ENCODE measurements around the gene AGL. TPM values are rescaled to one million over a fixed set of nuclear protein-coding genes. Genes with fewer than 3 reads are reported as not detected.

Gene AGL
- total RNA-seq (10 to 100 TPM; 19.0 to 20.5 TPM), polyA plus RNA-seq (10 to 100 TPM in 1 of 2 donors, 1 to 10 TPM in 1; 9.0 to 11.1 TPM)

GRCh38 chr1:99849744-99850458 is at the start of gene AGL:
AGL (plus strand) TSS chr1:99850361; CDS start chr1:99851043, 682 bp downstream.
- ChIA-PET POLR2A (ENCODE audit: partially characterized antibody) (interaction anchor here (1.0 to 2.0 kb wide), 6 partner anchors 9 to 400 kb away, joined by 3 to 16 read pairs (median 5); partner anchors contain the start of genes DBT and SLC35A3), CTCF (ENCODE audit: partially characterized antibody) (interaction anchor here (2.0 kb wide), 1 partner anchor 1019 kb away, joined by 6 read pairs; no protein-coding TSS in a partner anchor)
- intact Hi-C loops (cut with micrococcal nuclease) = loop anchor here (2.0 to 5.0 kb wide), 4 partner anchors 121 to 502 kb away; partner anchors contain the start of genes CDC14A, SASS6 and TRMT13
- Mint-ChIP-seq H3K27ac (peak within 1 kb of the TSS; percentile 87 to 97 (median 95)), H3K36me3 (peaks cover 12 to 13% of the 10 kb centered on the region in 2 donors), H3K9me3 (no peaks in the 10 kb centered on the region), H3K27me3 (no peaks in the 10 kb centered on the region), H3K4me1 (peaks cover 21 to 34% (median 26%) of the 10 kb centered on the region in 4 donors), H3K4me3 (peak within 1 kb of the TSS; percentile 97 to 99 (median 98))
- Histone ChIP-seq H3K36me3 (ENCODE audit: insufficient read depth, low read length) (no peaks in the 10 kb centered on the region), H3K4me3 (ENCODE audit: low read length in 2 of 2) (peak within 1 kb of the TSS; percentile 61 to 92), H3K27ac (ENCODE audit: low read depth, low read length) (peak within 1 kb of the TSS; percentile 61), H3K9me3 (ENCODE audit: control insufficient read depth in 1 of 2, low read length in 2 of 2) (no peaks in the 10 kb centered on the region), H3K4me1 (ENCODE audit: insufficient read depth, low read length) (peaks cover 18% of the 10 kb centered on the region), H3K27me3 (ENCODE audit: insufficient read depth, low read length) (no peaks in the 10 kb centered on the region)
- peak; percentile 87 to 89 (median 88) for DNase-seq

GRCh38 chr1:99801584-99801983 is 48.6 kb upstream of the AGL start:
- intact Hi-C loops (cut with micrococcal nuclease) = loop anchor here (10.0 kb wide), 1 partner anchor 333 kb away; the partner anchor contains the start of genes SASS6 and TRMT13
- Histone ChIP-seq H3K4me1 (ENCODE audit: insufficient read depth, low read length) (no peaks in the 10 kb centered on the region), H3K27ac (ENCODE audit: low read depth, low read length) (no peak overlapping the region), H3K9me3 (ENCODE audit: control insufficient read depth in 1 of 2, low read length in 2 of 2) (no peaks in the 10 kb centered on the region), H3K36me3 (ENCODE audit: insufficient read depth, low read length) (no peaks in the 10 kb centered on the region), H3K4me3 (ENCODE audit: low read length in 2 of 2) (no peak overlapping the region), H3K27me3 (ENCODE audit: insufficient read depth, low read length) (no peaks in the 10 kb centered on the region)
- Mint-ChIP-seq H3K36me3 (no peaks in the 10 kb centered on the region), H3K4me1 (no peaks in the 10 kb centered on the region), H3K27me3 (peaks cover 3 to 19% of the 10 kb centered on the region in 2 donors), H3K27ac (no peak overlapping the region), H3K4me3 (no peak overlapping the region), H3K9me3 (peaks cover 0 to 2% (median 0%) of the 10 kb centered on the region in 8 donors)
- no peak for DNase-seq
- CTCF ChIA-PET (ENCODE audit: partially characterized antibody) = interaction anchor here (0.9 kb wide), 1 partner anchor 16 kb away, joined by 3 read pairs; no protein-coding TSS in a partner anchor
- POLR2A ChIA-PET (ENCODE audit: partially characterized antibody) = no interaction called here

- no peak overlapping the region for H3K27ac Mint-ChIP-seq
- DNase-seq = no peak
- no peaks in the 10 kb centered on the region for H3K4me1 ChIP-seq (ENCODE audit: insufficient read depth, low read length)
- H3K4me3 Mint-ChIP-seq = no peak overlapping the region
- no peaks in the 10 kb centered on the region for H3K36me3 Mint-ChIP-seq
- no peaks in the 10 kb centered on the region for H3K9me3 Mint-ChIP-seq
- no peaks in the 10 kb centered on the region for H3K9me3 ChIP-seq (ENCODE audit: control insufficient read depth in 1 of 2, low read length in 2 of 2)
- no peak overlapping the region for H3K4me3 ChIP-seq (ENCODE audit: low read length in 2 of 2)
- POLR2A ChIA-PET (ENCODE audit: partially characterized antibody) = no interaction called here
- H3K36me3 ChIP-seq (ENCODE audit: insufficient read depth, low read length) = no peaks in the 10 kb centered on the region
- no peaks in the 10 kb centered on the region for H3K27me3 ChIP-seq (ENCODE audit: insufficient read depth, low read length)
- intact Hi-C loops (cut with micrococcal nuclease) = loop anchor here (5.0 to 10.0 kb wide), 3 partner anchors 328 to 735 kb away; partner anchors contain the start of genes RTCA, SASS6 and TRMT13
- H3K27me3 Mint-ChIP-seq = peaks cover 9 to 14% of the 10 kb centered on the region in 2 donors
- CTCF ChIA-PET (ENCODE audit: partially characterized antibody) = interaction anchor here (0.6 to 3.5 kb wide), 4 partner anchors 229 to 1061 kb away, joined by 3 to 33 read pairs (median 3); no protein-coding TSS in a partner anchor
- H3K4me1 Mint-ChIP-seq = peaks cover 0 to 6% (median 3%) of the 10 kb centered on the region in 4 donors
- H3K27ac ChIP-seq (ENCODE audit: low read depth, low read length) = no peak overlapping the region
Measured at GRCh38 chr1:99806882-99807281, 43.3 kb upstream of the AGL start.

GRCh38 chr1:99808391-99809115 is 41.6 kb upstream of the AGL start:
- intact Hi-C loops (cut with micrococcal nuclease) = loop anchor here (1.0 to 10.0 kb wide), 7 partner anchors 226 to 1060 kb away; partner anchors contain the start of genes CDC14A, RTCA, SASS6 and TRMT13
- ChIA-PET CTCF (ENCODE audit: partially characterized antibody) (interaction anchor here (1.2 to 3.5 kb wide), 2 partner anchors 1059 to 1062 kb away, joined by 3 to 33 read pairs; no protein-coding TSS in a partner anchor), POLR2A (ENCODE audit: partially characterized antibody) (no interaction called here)
- Histone ChIP-seq H3K4me1 (ENCODE audit: insufficient read depth, low read length) (no peaks in the 10 kb centered on the region), H3K4me3 (ENCODE audit: low read length in 2 of 2) (no peak overlapping the region), H3K27me3 (ENCODE audit: insufficient read depth, low read length) (no peaks in the 10 kb centered on the region), H3K36me3 (ENCODE audit: insufficient read depth, low read length) (no peaks in the 10 kb centered on the region), H3K27ac (ENCODE audit: low read depth, low read length) (no peak overlapping the region), H3K9me3 (ENCODE audit: control insufficient read depth in 1 of 2, low read length in 2 of 2) (no peaks in the 10 kb centered on the region)
- no peaks in the 10 kb centered on the region for H3K36me3 Mint-ChIP-seq
- H3K9me3 Mint-ChIP-seq = no peaks in the 10 kb centered on the region
- peak overlapping the region in 1 of 7 donors; percentile 13 for H3K27ac Mint-ChIP-seq
- peaks cover 10 to 13% of the 10 kb centered on the region in 2 donors for H3K27me3 Mint-ChIP-seq
- peak; percentile 43 to 60 (median 57) for DNase-seq
- peaks cover 0 to 6% (median 3%) of the 10 kb centered on the region in 4 donors for H3K4me1 Mint-ChIP-seq
- H3K4me3 Mint-ChIP-seq = peak overlapping the region in 1 of 8 donors; percentile 4

GRCh38 chr1:99811075-99811474 is 39.1 kb upstream of the AGL start:
- intact Hi-C loops (cut with micrococcal nuclease) = no loop called here
- H3K27me3 ChIP-seq (ENCODE audit: insufficient read depth, low read length) = no peaks in the 10 kb centered on the region
- Mint-ChIP-seq H3K4me3 (no peak overlapping the region), H3K36me3 (no peaks in the 10 kb centered on the region), H3K27me3 (peaks cover 9 to 10% of the 10 kb centered on the region in 2 donors), H3K4me1 (peaks cover 0 to 6% (median 3%) of the 10 kb centered on the region in 4 donors), H3K9me3 (no peaks in the 10 kb centered on the region), H3K27ac (peak overlapping the region in 1 of 7 donors; percentile 39)
- H3K4me3 ChIP-seq (ENCODE audit: low read length in 2 of 2) = no peak overlapping the region
- no peaks in the 10 kb centered on the region for H3K9me3 ChIP-seq (ENCODE audit: control insufficient read depth in 1 of 2, low read length in 2 of 2)
- DNase-seq = no peak
- no peaks in the 10 kb centered on the region for H3K36me3 ChIP-seq (ENCODE audit: insufficient read depth, low read length)
- no peak overlapping the region for H3K27ac ChIP-seq (ENCODE audit: low read depth, low read length)
- CTCF ChIA-PET (ENCODE audit: partially characterized antibody) = interaction anchor here (2.0 kb wide), 1 partner anchor 1058 kb away, joined by 6 read pairs; no protein-coding TSS in a partner anchor
- no peaks in the 10 kb centered on the region for H3K4me1 ChIP-seq (ENCODE audit: insufficient read depth, low read length)
- POLR2A ChIA-PET (ENCODE audit: partially characterized antibody) = interaction anchor here (0.6 kb wide), 1 partner anchor 1578 kb away, joined by 4 read pairs; no protein-coding TSS in a partner anchor

- peaks cover 9 to 14% of the 10 kb centered on the region in 2 donors for H3K27me3 Mint-ChIP-seq
- no peak overlapping the region for H3K4me3 Mint-ChIP-seq
- Histone ChIP-seq H3K4me3 (ENCODE audit: low read length in 2 of 2) (no peak overlapping the region), H3K36me3 (ENCODE audit: insufficient read depth, low read length) (no peaks in the 10 kb centered on the region), H3K27me3 (ENCODE audit: insufficient read depth, low read length) (no peaks in the 10 kb centered on the region), H3K4me1 (ENCODE audit: insufficient read depth, low read length) (no peaks in the 10 kb centered on the region), H3K9me3 (ENCODE audit: control insufficient read depth in 1 of 2, low read length in 2 of 2) (no peaks in the 10 kb centered on the region), H3K27ac (ENCODE audit: low read depth, low read length) (no peak overlapping the region)
- peaks cover 0 to 6% (median 3%) of the 10 kb centered on the region in 4 donors for H3K4me1 Mint-ChIP-seq
- no peaks in the 10 kb centered on the region for H3K9me3 Mint-ChIP-seq
- H3K36me3 Mint-ChIP-seq = no peaks in the 10 kb centered on the region
- ChIA-PET CTCF (ENCODE audit: partially characterized antibody) (interaction anchor here (2.0 kb wide), 1 partner anchor 1057 kb away, joined by 6 read pairs; no protein-coding TSS in a partner anchor), POLR2A (ENCODE audit: partially characterized antibody) (interaction anchor here (0.6 kb wide), 1 partner anchor 1577 kb away, joined by 4 read pairs; no protein-coding TSS in a partner anchor)
- intact Hi-C loops (cut with micrococcal nuclease) = no loop called here
- H3K27ac Mint-ChIP-seq = no peak overlapping the region
- no peak for DNase-seq
Measured at GRCh38 chr1:99811747-99812146, 38.4 kb upstream of the AGL start.
